Measurements from ENCODE around the gene SCARB1.

Gene SCARB1

DNA sequence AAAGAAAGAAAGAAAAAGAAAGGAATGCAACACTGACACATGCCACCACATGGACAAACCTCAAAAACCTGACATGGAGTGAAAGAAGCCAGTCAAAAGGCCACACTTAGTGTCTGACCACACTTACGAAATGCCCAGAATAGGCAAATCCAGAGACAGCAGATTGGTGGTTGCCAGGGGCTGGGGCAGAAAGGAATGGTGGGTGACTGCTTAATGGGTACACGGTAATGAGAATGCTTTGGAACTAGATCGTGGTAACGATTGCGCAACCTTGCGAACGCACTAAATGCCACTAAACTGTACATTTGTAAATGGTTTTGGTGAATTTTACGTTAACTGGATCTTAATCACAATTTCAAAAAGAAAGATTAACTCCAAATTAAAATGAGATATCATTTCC, 39.5 kb downstream of the SCARB1 start:
- Histone ChIP-seq H3F3A (ENCODE audit: control insufficient read depth, insufficient read depth) (no peaks in the 10 kb centered on the region; the same call in 1 of the 2 replicates), H3K4me2 (ENCODE audit: low read length) (no peak overlapping the region), H3K27ac (ENCODE audit: low read depth, low read length) (no peak overlapping the region), H3K4me1 (ENCODE audit: control insufficient read depth, low read length) (no peaks in the 10 kb centered on the region), H3K9me2 (replicated peaks; ENCODE audit: control insufficient read depth, low read length) (no peaks in the 10 kb centered on the region), H4K20me1 (ENCODE audit: control insufficient read depth, insufficient read depth, low read depth, low read length) (peaks cover 9% of the 10 kb centered on the region; the same call in 1 of the 2 replicates), H3K27me3 (ENCODE audit: control insufficient read depth, low read length) (no peaks in the 10 kb centered on the region), H3K79me2 (ENCODE audit: control insufficient read depth, low read length) (peaks cover 93% of the 10 kb centered on the region), H3K36me3 (ENCODE audit: control insufficient read depth, low read length) (peaks cover 22% of the 10 kb centered on the region), H3K4me3 (ENCODE audit: low read length) (no peak overlapping the region), H3K9me3 (ENCODE audit: control insufficient read depth, insufficient read depth, low read length) (no peaks in the 10 kb centered on the region)
- TF ChIP-seq, protein P1, sequence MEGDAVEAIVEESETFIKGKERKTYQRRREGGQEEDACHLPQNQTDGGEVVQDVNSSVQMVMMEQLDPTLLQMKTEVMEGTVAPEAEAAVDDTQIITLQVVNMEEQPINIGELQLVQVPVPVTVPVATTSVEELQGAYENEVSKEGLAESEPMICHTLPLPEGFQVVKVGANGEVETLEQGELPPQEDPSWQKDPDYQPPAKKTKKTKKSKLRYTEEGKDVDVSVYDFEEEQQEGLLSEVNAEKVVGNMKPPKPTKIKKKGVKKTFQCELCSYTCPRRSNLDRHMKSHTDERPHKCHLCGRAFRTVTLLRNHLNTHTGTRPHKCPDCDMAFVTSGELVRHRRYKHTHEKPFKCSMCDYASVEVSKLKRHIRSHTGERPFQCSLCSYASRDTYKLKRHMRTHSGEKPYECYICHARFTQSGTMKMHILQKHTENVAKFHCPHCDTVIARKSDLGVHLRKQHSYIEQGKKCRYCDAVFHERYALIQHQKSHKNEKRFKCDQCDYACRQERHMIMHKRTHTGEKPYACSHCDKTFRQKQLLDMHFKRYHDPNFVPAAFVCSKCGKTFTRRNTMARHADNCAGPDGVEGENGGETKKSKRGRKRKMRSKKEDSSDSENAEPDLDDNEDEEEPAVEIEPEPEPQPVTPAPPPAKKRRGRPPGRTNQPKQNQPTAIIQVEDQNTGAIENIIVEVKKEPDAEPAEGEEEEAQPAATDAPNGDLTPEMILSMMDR (IDR thresholded peaks at IDR 0.05; ENCODE audit: low read depth, low read length, poor library complexity, severe bottlenecking): no peak
- TF ChIP-seq EZH2phosphoT487 (IDR thresholded peaks at IDR 0.05; ENCODE audit: borderline replicate concordance, low read length): no peak

DNA sequence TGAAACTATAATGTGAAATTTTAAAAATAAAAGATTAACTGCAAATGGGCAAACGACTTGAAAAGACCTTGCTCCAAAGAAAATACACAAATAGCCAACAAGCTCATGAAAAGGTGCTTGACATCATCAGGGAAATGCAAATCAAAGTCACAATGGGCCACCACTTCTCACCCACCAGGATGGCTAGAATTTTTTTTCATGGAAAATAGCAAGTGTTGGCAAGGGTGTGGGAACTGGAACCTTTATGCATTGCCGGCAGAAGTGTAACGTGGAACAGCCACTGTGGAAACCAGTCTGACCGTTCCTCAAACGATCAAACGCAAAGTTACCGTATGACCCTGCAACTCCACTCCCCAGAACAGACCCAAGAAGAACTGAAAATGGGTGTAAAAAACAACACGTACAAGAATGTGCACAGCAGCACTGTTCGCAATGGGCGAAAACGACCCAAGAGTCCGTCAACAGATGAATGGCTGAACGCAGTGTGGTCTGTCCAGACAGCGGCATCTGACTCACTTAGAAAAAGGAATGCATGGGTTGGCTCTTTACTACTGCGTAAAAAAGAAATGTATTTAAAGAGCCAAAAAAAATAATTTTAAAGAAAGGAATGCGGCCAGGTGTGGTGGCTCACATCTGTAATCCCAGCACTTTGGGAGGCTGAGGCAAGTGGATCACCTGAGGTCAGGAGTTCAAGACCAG, 40.2 kb downstream of the SCARB1 start:
- TF ChIP-seq EZH2phosphoT487 (IDR thresholded peaks at IDR 0.05; ENCODE audit: borderline replicate concordance, low read length): no peak
- TF ChIP-seq, protein P1 (IDR thresholded peaks at IDR 0.05; ENCODE audit: low read depth, low read length, poor library complexity, severe bottlenecking): no peak

DNA sequence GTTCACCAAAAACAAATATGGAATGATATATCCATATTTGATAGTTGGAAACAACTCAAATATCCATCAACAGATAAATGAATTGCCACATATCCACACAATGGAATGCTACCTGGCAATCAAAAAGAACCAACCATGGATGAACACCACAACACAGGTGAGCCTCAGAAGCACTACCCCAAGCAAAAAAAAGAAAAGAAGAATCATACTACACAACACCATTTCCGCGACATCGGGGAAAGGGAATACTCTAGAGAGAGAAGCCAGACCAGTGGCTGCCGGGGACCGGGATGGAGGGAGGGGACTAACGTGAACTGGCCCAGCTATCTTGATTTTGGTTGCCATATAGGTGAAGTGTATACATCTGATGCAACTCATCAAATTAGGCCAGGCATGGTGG, 41.4 kb downstream of the SCARB1 start:
- H3K4me3 ChIP-seq (ENCODE audit: low read length): no peak overlapping the region
- no peaks in the 10 kb centered on the region for H3K9me3 ChIP-seq (ENCODE audit: control insufficient read depth, insufficient read depth, low read length)
- no peaks in the 10 kb centered on the region for H3K4me1 ChIP-seq (ENCODE audit: control insufficient read depth, low read length)
- H3K27me3 ChIP-seq (ENCODE audit: control insufficient read depth, low read length): no peaks in the 10 kb centered on the region
- no peaks in the 10 kb centered on the region for H3K9me2 ChIP-seq (replicated peaks; ENCODE audit: control insufficient read depth, low read length)
- H3K4me2 ChIP-seq (ENCODE audit: low read length): no peak overlapping the region
- no peak for TF ChIP-seq EZH2phosphoT487 (IDR thresholded peaks at IDR 0.05; ENCODE audit: borderline replicate concordance, low read length)
- TF ChIP-seq, protein P1 (IDR thresholded peaks at IDR 0.05; ENCODE audit: low read depth, low read length, poor library complexity, severe bottlenecking): no peak
- H3K36me3 ChIP-seq (ENCODE audit: control insufficient read depth, low read length): peaks cover 26% of the 10 kb centered on the region
- peaks cover 6% of the 10 kb centered on the region; the same call in 1 of the 2 replicates for H4K20me1 ChIP-seq (ENCODE audit: control insufficient read depth, insufficient read depth, low read depth, low read length)
- H3K27ac ChIP-seq (ENCODE audit: low read depth, low read length): no peak overlapping the region
- H3K79me2 ChIP-seq (ENCODE audit: control insufficient read depth, low read length): peaks cover 89% of the 10 kb centered on the region
- H3F3A ChIP-seq (ENCODE audit: control insufficient read depth, insufficient read depth): no peaks in the 10 kb centered on the region; the same call in 1 of the 2 replicates

More for the DNA sequence above, 40.2 kb downstream of the SCARB1 start:
- Histone ChIP-seq H3K9me3 (ENCODE audit: control insufficient read depth, insufficient read depth, low read length) (no peaks in the 10 kb centered on the region), H3K27ac (ENCODE audit: low read depth, low read length) (no peak overlapping the region), H3K4me1 (ENCODE audit: control insufficient read depth, low read length) (no peaks in the 10 kb centered on the region), H4K20me1 (ENCODE audit: control insufficient read depth, insufficient read depth, low read depth, low read length) (peaks cover 6% of the 10 kb centered on the region; the same call in 1 of the 2 replicates), H3K4me3 (ENCODE audit: low read length) (no peak overlapping the region), H3K4me2 (ENCODE audit: low read length) (no peak overlapping the region), H3F3A (ENCODE audit: control insufficient read depth, insufficient read depth) (no peaks in the 10 kb centered on the region; the same call in 1 of the 2 replicates), H3K36me3 (ENCODE audit: control insufficient read depth, low read length) (peaks cover 22% of the 10 kb centered on the region), H3K9me2 (replicated peaks; ENCODE audit: control insufficient read depth, low read length) (no peaks in the 10 kb centered on the region), H3K79me2 (ENCODE audit: control insufficient read depth, low read length) (peaks cover 92% of the 10 kb centered on the region), H3K27me3 (ENCODE audit: control insufficient read depth, low read length) (no peaks in the 10 kb centered on the region)
